ENCODE results near the gene PCDHGB3. TPM values are rescaled to one million over a fixed set of nuclear protein-coding genes. Genes with fewer than 3 reads are reported as not detected.

The PCDHGB3 gene
- total and polyA plus RNA-seq, 10 of the 15 experiments (the other 5 are each of a cell fraction or from before 2014, with no cell fraction given) = 0.12 to 0.50 (median 0.20) TPM; not detected in 4

- in situ Hi-C loops (cut with MboI) (no loop called here), intact Hi-C loops (cut with micrococcal nuclease; ENCODE audit: unreplicated experiment) (no loop called here)
- H3K4me2 ChIP-seq (ENCODE audit: control insufficient read depth, insufficient read depth) = no peak overlapping the region
- H2AFZ ChIP-seq (ENCODE audit: control insufficient read depth, low read depth, low read length) = no peak overlapping the region
- ChIA-PET SMC1A (ENCODE audit: uncharacterized antibody, unreplicated experiment) (no interaction called here), CTCF (interaction anchor here (1.1 to 1.5 kb wide), 4 partner anchors 9 to 212 kb away, joined by 3 to 6 read pairs (median 4); partner anchors contain the start of gene PCDHGB3), RAD21 (ENCODE audit: unreplicated experiment) (interaction anchor here (1.4 kb wide), 1 partner anchor 58 kb away, joined by 5 read pairs; the partner anchor contains the start of gene PCDHGA10), POLR2A (no interaction called here)
- no peak for DNase-seq (ENCODE audit: low read depth, low spot score)
- no peak overlapping the region for H3K9ac ChIP-seq (ENCODE audit: control insufficient read depth, insufficient read depth, low read length)
- no peaks in the 10 kb centered on the region for H3K79me2 ChIP-seq (ENCODE audit: control insufficient read depth, insufficient read depth, low read length)
- no peak for ATAC-seq
- no peaks in the 10 kb centered on the region for H3K27me3 ChIP-seq (replicated peaks in 1 of 2; ENCODE audit: control insufficient read depth in 2 of 2, insufficient read depth in 2 of 2, low read length in 1 of 2)
- no peaks in the 10 kb centered on the region for H3K4me1 ChIP-seq (ENCODE audit: control insufficient read depth, insufficient read depth, low read length)
- BruUV-seq (replicated peaks) = no TSS peak
- H3K27ac ChIP-seq (ENCODE audit: control insufficient read depth, insufficient read depth) = no peak overlapping the region
- WGBS (ENCODE audit: insufficient coverage, insufficient replicate concordance, low lambda C conversion rate, missing lambda C conversion rate) = 82% methylated on average over 24 of the region's 24 CpGs
- FAIRE-seq = no peak
- H3K9me3 ChIP-seq (replicated peaks; ENCODE audit: control insufficient read depth, insufficient read depth, low read length) = peaks cover 3% of the 10 kb centered on the region; the same call in 2 of the 3 replicates
- H4K20me1 ChIP-seq (ENCODE audit: control insufficient read depth, insufficient read depth) = no peaks in the 10 kb centered on the region
- TF ChIP-seq IKZF1 (conservative IDR thresholded peaks at IDR 0.05) (no peak), POU2F2 (IDR thresholded peaks at IDR 0.05; ENCODE audit: borderline replicate concordance, low read depth, low read length) (no peak), CEBPB (IDR thresholded peaks at IDR 0.05; ENCODE audit: borderline replicate concordance in 1 of 2, low read depth in 2 of 2, low read length in 2 of 2) (no peak), ZSCAN29 (IDR thresholded peaks at IDR 0.05) (no peak), ETV6 (conservative IDR thresholded peaks at IDR 0.05 in 1 of 2, IDR thresholded peaks at IDR 0.05 in 1 of 2; ENCODE audit: borderline replicate concordance in 1 of 2, low read depth in 1 of 2) (no peak), SKIL (IDR thresholded peaks at IDR 0.05; ENCODE audit: low read depth, poor library complexity, severe bottlenecking) (no peak), KAT2A (conservative IDR thresholded peaks at IDR 0.05; ENCODE audit: control insufficient read depth, low read depth, low read length) (no peak), FOS (IDR thresholded peaks at IDR 0.05; ENCODE audit: borderline replicate concordance, extremely low read depth, insufficient read length) (no peak), YY1 (IDR thresholded peaks at IDR 0.05; ENCODE audit: low read depth, low read length) (no peak), HDGF (IDR thresholded peaks at IDR 0.05) (no peak), CHD2 (IDR thresholded peaks at IDR 0.05; ENCODE audit: borderline replicate concordance, low read depth, low read length) (no peak), SMAD5 (IDR thresholded peaks at IDR 0.05; ENCODE audit: low read depth) (no peak), MTA2 (IDR thresholded peaks at IDR 0.05; ENCODE audit: low read depth) (no peak), MXI1 (IDR thresholded peaks at IDR 0.05; ENCODE audit: low read depth, low read length) (no peak), ZNF622 (IDR thresholded peaks at IDR 0.05) (no peak), BCL11A (IDR thresholded peaks at IDR 0.05; ENCODE audit: low read depth, low read length) (no peak), RUNX3 (IDR thresholded peaks at IDR 0.05; ENCODE audit: low read length) (no peak)
- no peaks in the 10 kb centered on the region for H3K36me3 ChIP-seq (ENCODE audit: control insufficient read depth in 2 of 2, insufficient read depth in 2 of 2, low read length in 1 of 2)
- no peak overlapping the region for H3K4me3 ChIP-seq
Observed at GRCh38 chr5:141355641-141356040, 14.4 kb upstream of the PCDHGB3 start.
